Activated naive CD8-positive, alpha-beta T cell treated with anti-CD3 and anti-CD28 coated beads, Interleukin-2, amount 50 U/mL, for 24 hours (primary cell): Measurements from ENCODE around the gene PPHLN1.

Experiments
- ATAC-seq: fragments of 150-1000 bp; cut with Tn5 transposase; one replicate; pipeline ENCODE4 v1.10.0; 2021
- DNase-seq: peaks from one replicate; pipeline ENCODE4 v3.0.0; 2021
- H3K27ac Mint-ChIP-seq: one replicate; pipeline ENCODE4 v1.8.0; 2021; ENCODE audit warnings: mild to moderate bottlenecking, mixed read lengths
- H3K27me3 Mint-ChIP-seq: one replicate; pipeline ENCODE4 v1.8.0; 2021; ENCODE audit warnings: mixed read lengths
- H3K36me3 Mint-ChIP-seq: one replicate; pipeline ENCODE4 v1.8.0; 2021; ENCODE audit warnings: low read depth, mixed read lengths
- H3K4me1 Mint-ChIP-seq: one replicate; pipeline ENCODE4 v1.8.0; 2021; ENCODE audit warnings: mixed read lengths
- H3K4me3 Mint-ChIP-seq: one replicate; pipeline ENCODE4 v1.8.0; 2021; ENCODE audit warnings: mild to moderate bottlenecking, moderate library complexity, mixed read lengths
- H3K9me3 Mint-ChIP-seq: one replicate; pipeline ENCODE4 v1.8.0; 2021; ENCODE audit warnings: mixed read lengths

PPHLN1 gene

GRCh38 chr12:42458575-42458974 lies 132.6 kb downstream of the PPHLN1 start:
- no peak overlapping the region for H3K4me3 Mint-ChIP-seq
- DNase-seq (no peak), ATAC-seq (no peak)
- H3K36me3 Mint-ChIP-seq: no peaks in the 10 kb centered on the region
- no peak overlapping the region for H3K27ac Mint-ChIP-seq
- H3K9me3 Mint-ChIP-seq: no peaks in the 10 kb centered on the region
- no peaks in the 10 kb centered on the region for H3K27me3 Mint-ChIP-seq
- H3K4me1 Mint-ChIP-seq: peaks cover 2% of the 10 kb centered on the region

GRCh38 chr12:42459336-42459847 lies 133.4 kb downstream of the PPHLN1 start:
- no peaks in the 10 kb centered on the region for H3K36me3 Mint-ChIP-seq
- no peaks in the 10 kb centered on the region for H3K9me3 Mint-ChIP-seq
- DNase-seq (no peak), ATAC-seq (no peak)
- H3K4me3 Mint-ChIP-seq: no peak overlapping the region
- H3K27me3 Mint-ChIP-seq: no peaks in the 10 kb centered on the region
- no peak overlapping the region for H3K27ac Mint-ChIP-seq
- peaks cover 2% of the 10 kb centered on the region for H3K4me1 Mint-ChIP-seq

GRCh38 chr12:42462486-42462885 lies 136.5 kb downstream of the PPHLN1 start:
- Mint-ChIP-seq H3K27ac (no peak overlapping the region), H3K27me3 (peaks cover 2% of the 10 kb centered on the region), H3K36me3 (no peaks in the 10 kb centered on the region), H3K9me3 (no peaks in the 10 kb centered on the region), H3K4me1 (no peaks in the 10 kb centered on the region), H3K4me3 (no peak overlapping the region)
- no peak for DNase-seq
- no peak for ATAC-seq

GRCh38 chr12:42463671-42464070 lies 137.7 kb downstream of the PPHLN1 start:
- no peak overlapping the region for H3K27ac Mint-ChIP-seq
- H3K4me3 Mint-ChIP-seq: no peak overlapping the region
- H3K27me3 Mint-ChIP-seq: peaks cover 11% of the 10 kb centered on the region
- no peaks in the 10 kb centered on the region for H3K9me3 Mint-ChIP-seq
- peaks cover 6% of the 10 kb centered on the region for H3K4me1 Mint-ChIP-seq
- ATAC-seq (no peak), DNase-seq (no peak)
- H3K36me3 Mint-ChIP-seq: no peaks in the 10 kb centered on the region

GRCh38 chr12:42468341-42468821 lies 142.4 kb downstream of the PPHLN1 start:
- DNase-seq (no peak), ATAC-seq (no peak)
- H3K27ac Mint-ChIP-seq: no peak overlapping the region
- H3K4me1 Mint-ChIP-seq: peaks cover 32% of the 10 kb centered on the region
- H3K27me3 Mint-ChIP-seq: peaks cover 20% of the 10 kb centered on the region
- H3K9me3 Mint-ChIP-seq: no peaks in the 10 kb centered on the region
- no peak overlapping the region for H3K4me3 Mint-ChIP-seq
- H3K36me3 Mint-ChIP-seq: no peaks in the 10 kb centered on the region

GRCh38 chr12:42468921-42469320 lies 143.0 kb downstream of the PPHLN1 start:
- no peak for DNase-seq
- Mint-ChIP-seq H3K27me3 (peaks cover 20% of the 10 kb centered on the region), H3K27ac (no peak overlapping the region), H3K36me3 (no peaks in the 10 kb centered on the region), H3K4me3 (peak overlapping the region; percentile 58), H3K9me3 (no peaks in the 10 kb centered on the region), H3K4me1 (peaks cover 34% of the 10 kb centered on the region)
- peak; percentile 11 for ATAC-seq

GRCh38 chr12:42469355-42470175 lies 143.6 kb downstream of the PPHLN1 start:
- H3K27ac Mint-ChIP-seq: peak overlapping the region; percentile 20
- no peak for DNase-seq

GRCh38 chr12:42472376-42472775 lies 146.4 kb downstream of the PPHLN1 start:
- no peaks in the 10 kb centered on the region for H3K9me3 Mint-ChIP-seq
- ATAC-seq: no peak
- H3K27ac Mint-ChIP-seq: no peak overlapping the region
- H3K4me1 Mint-ChIP-seq: peaks cover 38% of the 10 kb centered on the region
- H3K4me3 Mint-ChIP-seq: no peak overlapping the region
- H3K27me3 Mint-ChIP-seq: peaks cover 21% of the 10 kb centered on the region
- no peak for DNase-seq
- H3K36me3 Mint-ChIP-seq: no peaks in the 10 kb centered on the region

More at GRCh38 chr12:42469355-42470175, 143.6 kb downstream of the PPHLN1 start:
- Mint-ChIP-seq H3K27me3 (peaks cover 20% of the 10 kb centered on the region), H3K36me3 (no peaks in the 10 kb centered on the region), H3K4me3 (peak overlapping the region; percentile 58), H3K4me1 (peaks cover 36% of the 10 kb centered on the region), H3K9me3 (no peaks in the 10 kb centered on the region)
- ATAC-seq: peak; percentile 71

- Mint-ChIP-seq H3K36me3 (no peaks in the 10 kb centered on the region), H3K4me3 (no peak overlapping the region), H3K27me3 (peaks cover 23% of the 10 kb centered on the region), H3K9me3 (no peaks in the 10 kb centered on the region), H3K27ac (no peak overlapping the region), H3K4me1 (peaks cover 37% of the 10 kb centered on the region)
- ATAC-seq (no peak), DNase-seq (no peak)
These were observed 147.2 kb downstream of the PPHLN1 start for GRCh38 chr12:42473130-42473529.

- DNase-seq (no peak), ATAC-seq (no peak)
- Mint-ChIP-seq H3K36me3 (no peaks in the 10 kb centered on the region), H3K27ac (peak overlapping the region; percentile 52), H3K4me3 (no peak overlapping the region), H3K27me3 (peaks cover 22% of the 10 kb centered on the region), H3K4me1 (peaks cover 35% of the 10 kb centered on the region), H3K9me3 (no peaks in the 10 kb centered on the region)
These were observed 147.6 kb downstream of the PPHLN1 start for GRCh38 chr12:42473561-42473960.

- no peak overlapping the region for H3K4me3 Mint-ChIP-seq
- no peaks in the 10 kb centered on the region for H3K36me3 Mint-ChIP-seq
- ATAC-seq: peak; percentile 67
- H3K27ac Mint-ChIP-seq: no peak overlapping the region
- H3K9me3 Mint-ChIP-seq: no peaks in the 10 kb centered on the region
- peaks cover 21% of the 10 kb centered on the region for H3K27me3 Mint-ChIP-seq
- peaks cover 26% of the 10 kb centered on the region for H3K4me1 Mint-ChIP-seq
- no peak for DNase-seq
These were observed 148.4 kb downstream of the PPHLN1 start for GRCh38 chr12:42474391-42474790.

- H3K4me1 Mint-ChIP-seq: peaks cover 20% of the 10 kb centered on the region
- no peak for DNase-seq
These were observed 149.1 kb downstream of the PPHLN1 start for GRCh38 chr12:42475106-42475505.

GRCh38 chr12:42477941-42478340 lies 152.0 kb downstream of the PPHLN1 start:
- ATAC-seq (no peak), DNase-seq (no peak)
- peaks cover 14% of the 10 kb centered on the region for H3K4me1 Mint-ChIP-seq
- no peak overlapping the region for H3K27ac Mint-ChIP-seq
- H3K4me3 Mint-ChIP-seq: no peak overlapping the region
- H3K9me3 Mint-ChIP-seq: no peaks in the 10 kb centered on the region
- H3K36me3 Mint-ChIP-seq: no peaks in the 10 kb centered on the region
- peaks cover 39% of the 10 kb centered on the region for H3K27me3 Mint-ChIP-seq

More at GRCh38 chr12:42475106-42475505, 149.1 kb downstream of the PPHLN1 start:
- Mint-ChIP-seq H3K27me3 (peaks cover 23% of the 10 kb centered on the region), H3K4me3 (peak overlapping the region; percentile 5), H3K27ac (no peak overlapping the region), H3K9me3 (no peaks in the 10 kb centered on the region), H3K36me3 (no peaks in the 10 kb centered on the region)
- ATAC-seq: no peak

- Mint-ChIP-seq H3K4me3 (no peak overlapping the region), H3K9me3 (no peaks in the 10 kb centered on the region), H3K4me1 (peaks cover 18% of the 10 kb centered on the region), H3K27ac (no peak overlapping the region), H3K36me3 (no peaks in the 10 kb centered on the region), H3K27me3 (peaks cover 57% of the 10 kb centered on the region)
- ATAC-seq (no peak), DNase-seq (no peak)
These were observed 155.4 kb downstream of the PPHLN1 start for GRCh38 chr12:42481368-42481767.

GRCh38 chr12:42482041-42482747 lies 156.2 kb downstream of the PPHLN1 start:
- H3K27me3 Mint-ChIP-seq: peaks cover 56% of the 10 kb centered on the region
- H3K36me3 Mint-ChIP-seq: no peaks in the 10 kb centered on the region
- DNase-seq (no peak), ATAC-seq (no peak)
- peaks cover 18% of the 10 kb centered on the region for H3K4me1 Mint-ChIP-seq
- H3K4me3 Mint-ChIP-seq: peak overlapping the region; percentile 74
- H3K9me3 Mint-ChIP-seq: no peaks in the 10 kb centered on the region
- no peak overlapping the region for H3K27ac Mint-ChIP-seq
